HepG2 (cell line): ENCODE data around the gene UACA.

ENCODE experiments used
- CREM ChIP-seq, 2 experiments: sonication (generic) in 1 of 2; formaldehyde crosslinking in 1 of 2; IDR thresholded peaks; 2 replicates each; pipeline versions ENCODE4 v1.4.0 to v1.6.1; 2016 to 2020; ENCODE audit warnings: antibody characterized with exemption in 1 of 2, mild to moderate bottlenecking in 1 of 2, missing genetic modification reagents in 1 of 2
- CTCF ChIP-seq: sonication (generic); formaldehyde crosslinking; IDR thresholded peaks from 2 replicates; pipeline ENCODE4 v1.5.0; 2020; ENCODE audit warnings: mild to moderate bottlenecking, missing genetic modification reagents, moderate library complexity
- FOXK2 ChIP-seq: fragments of 450-650 bp; IDR thresholded peaks from 2 replicates; pipeline ENCODE4 v1.6.1; 2016
- HDAC6 ChIP-seq: fragments of 200-600 bp; sonication (generic); IDR thresholded peaks from 2 replicates; pipeline ENCODE4 v1.7.0; 2017; ENCODE audit warnings: mild to moderate bottlenecking, antibody characterized with exemption, low read length, low read depth
- MXI1 ChIP-seq: IDR thresholded peaks from 3 replicates; pipeline ENCODE4 v1.6.1; 2012; ENCODE audit warnings: low read depth, low read length, inconsistent platforms, borderline replicate concordance
- MYNN ChIP-seq: sonication (generic); formaldehyde crosslinking; IDR thresholded peaks from 2 replicates; pipeline ENCODE4 v1.4.0; 2020; ENCODE audit warnings: mild to moderate bottlenecking, low read depth, missing genetic modification reagents
- TCF12 ChIP-seq, 2 experiments: fragments of 450-650 bp in 1 of 2; sonication (generic) in 1 of 2; formaldehyde crosslinking in 1 of 2; IDR thresholded peaks; 2 replicates each; pipeline versions ENCODE4 v1.6.1 to v1.8.0; 2017 to 2022; ENCODE audit warnings: antibody characterized with exemption in 1 of 2, mild to moderate bottlenecking in 1 of 2, missing genetic modification reagents in 1 of 2, moderate library complexity in 1 of 2
- TCF7L2 ChIP-seq: IDR thresholded peaks from 2 replicates; pipeline ENCODE4 v1.6.1; 2011; ENCODE audit warnings: mild to moderate bottlenecking, low read depth, low read length, moderate library complexity
- YY1 ChIP-seq: IDR thresholded peaks from 2 replicates; pipeline ENCODE4 v1.6.1; 2011; ENCODE audit warnings: low read length, low read depth, moderate library complexity, mild to moderate bottlenecking; ENCODE audit not compliant: insufficient read depth, insufficient replicate concordance
- ZBTB49 ChIP-seq: sonication (generic); formaldehyde crosslinking; IDR thresholded peaks from 2 replicates; pipeline ENCODE4 v1.4.0; 2020; ENCODE audit warnings: missing genetic modification reagents, borderline replicate concordance
- ZFP36L1 ChIP-seq: sonication (generic); formaldehyde crosslinking; IDR thresholded peaks from 2 replicates; pipeline ENCODE4 v1.8.0; 2022; ENCODE audit warnings: mild to moderate bottlenecking, missing genetic modification reagents, moderate library complexity
- ZFP62 ChIP-seq: sonication (generic); formaldehyde crosslinking; IDR thresholded peaks from 2 replicates; pipeline ENCODE4 v1.4.0; 2020; ENCODE audit warnings: missing genetic modification reagents
- ZFY ChIP-seq: sonication (generic); formaldehyde crosslinking; IDR thresholded peaks from 2 replicates; pipeline ENCODE4 v1.4.0; 2020; ENCODE audit warnings: missing genetic modification reagents
- ZMYM2 ChIP-seq: sonication (generic); formaldehyde crosslinking; IDR thresholded peaks from 2 replicates; pipeline ENCODE4 v1.8.0; 2022; ENCODE audit warnings: mild to moderate bottlenecking, missing genetic modification reagents

- TF ChIP-seq HDAC6 (no peak), MXI1 (no peak), TCF12 (IDR thresholded peaks at IDR 0.05) (no peak), TCF12 (CRISPR knock-in tag; IDR thresholded peaks at IDR 0.05) (no peak), ZFP36L1 (no peak), CREM (IDR thresholded peaks at IDR 0.05) (no peak), CREM (CRISPR knock-in tag; IDR thresholded peaks at IDR 0.05) (no peak), CTCF (CRISPR knock-in tag) (no peak), MYNN (CRISPR knock-in tag) (no peak), ZFP62 (CRISPR knock-in tag) (no peak), FOXK2 (no peak), ZFY (CRISPR knock-in tag) (no peak), ZMYM2 (CRISPR knock-in tag) (no peak), YY1 (no peak), ZBTB49 (CRISPR knock-in tag) (no peak), TCF7L2 (no peak)
Observed at GRCh38 chr15:70763950-70764730, 782 bp upstream of the UACA start.
